Fibroblast of gingiva (primary cell): Measurements from ENCODE around the gene IRX4.

Source experiments
- DNase-seq: peaks from one replicate; pipeline ENCODE4 v3.0.0-alpha.2; 2011; ENCODE audit warnings: low read depth

IRX4 gene

DNA sequence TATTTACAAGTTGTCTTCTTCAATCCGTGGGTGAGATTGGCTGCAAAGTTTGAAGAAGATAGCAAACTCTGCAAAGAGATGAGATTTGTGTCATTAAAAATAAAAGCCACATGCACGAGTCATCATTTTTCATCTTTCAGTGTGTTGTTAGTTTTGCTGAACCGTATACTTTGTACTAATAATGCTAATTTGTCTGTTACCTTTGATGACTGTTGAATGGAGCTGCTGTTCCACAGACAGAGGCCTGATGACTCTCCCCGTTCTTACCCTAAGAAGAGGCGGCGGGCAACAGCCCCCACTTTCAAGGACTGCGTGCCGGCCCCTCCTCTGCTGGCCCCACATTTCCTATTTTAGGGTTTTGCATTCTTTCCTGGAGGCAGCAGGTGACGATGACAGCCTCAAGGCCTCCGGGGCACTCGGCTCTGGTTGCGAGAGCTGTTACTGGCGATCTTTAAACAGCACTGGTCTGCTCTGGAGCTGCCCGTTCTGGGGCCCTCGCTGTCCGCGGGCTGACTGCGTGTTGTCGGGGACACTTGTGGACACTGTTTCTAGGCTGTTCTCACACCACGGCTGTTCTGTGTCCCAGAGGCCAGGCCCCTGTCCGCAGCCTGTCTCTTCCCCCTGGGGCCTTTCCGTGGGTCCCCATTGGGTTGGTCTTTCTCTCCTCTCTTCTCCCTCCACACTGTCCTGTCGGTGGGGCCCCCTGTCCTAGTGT lies 46.4 kb downstream of the IRX4 start:
- no peak for DNase-seq

DNA sequence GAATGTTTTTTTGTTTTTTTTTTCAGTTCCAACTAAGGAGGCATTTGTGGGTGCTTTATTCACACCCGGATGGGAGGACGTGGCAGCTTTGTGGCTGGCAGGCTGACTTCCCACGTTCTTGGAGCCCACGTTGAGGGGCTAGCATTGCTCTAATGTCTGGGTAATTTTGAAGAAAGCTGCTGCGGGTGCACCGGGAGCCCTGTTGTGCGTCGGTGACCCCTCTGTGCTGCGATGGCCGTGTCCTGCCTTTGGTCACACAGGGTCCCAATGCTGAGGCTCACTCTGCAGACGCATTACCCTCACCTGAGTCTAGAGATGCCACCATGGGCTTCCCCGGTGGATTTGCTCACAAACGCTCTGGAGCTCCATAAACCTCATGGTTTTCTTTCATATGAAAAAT lies 47.3 kb downstream of the IRX4 start:
- no peak for DNase-seq

GRCh38 chr5:1834721-1835429 lies 47.9 kb downstream of the IRX4 start:
- no peak for DNase-seq

DNA sequence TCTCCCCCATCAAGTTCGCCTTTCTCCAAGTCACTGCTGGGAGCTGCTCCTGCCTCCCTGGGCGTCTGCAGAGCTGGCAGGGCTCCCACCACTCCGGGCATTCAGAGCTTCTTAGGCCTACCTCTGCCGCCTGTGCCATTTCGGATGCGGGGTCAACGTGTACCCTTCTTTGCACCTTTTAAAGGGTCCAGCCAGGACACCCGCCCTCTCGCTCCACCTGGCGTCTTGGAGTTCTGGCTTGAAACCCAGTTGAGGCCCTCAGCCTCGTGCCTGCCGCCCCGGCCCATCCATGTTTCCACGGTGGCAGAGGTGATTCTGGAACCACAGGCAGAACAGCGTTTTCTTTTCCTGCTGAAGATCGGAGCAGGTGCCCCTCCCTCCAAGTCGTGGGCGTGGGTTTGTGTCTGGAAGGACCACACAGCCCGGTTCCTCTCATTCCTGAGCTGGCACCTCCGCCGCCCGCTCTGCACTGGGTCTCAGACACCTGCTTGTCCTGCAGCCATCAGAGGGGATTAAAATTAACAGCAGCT lies 48.6 kb downstream of the IRX4 start:
- no peak for DNase-seq

DNA sequence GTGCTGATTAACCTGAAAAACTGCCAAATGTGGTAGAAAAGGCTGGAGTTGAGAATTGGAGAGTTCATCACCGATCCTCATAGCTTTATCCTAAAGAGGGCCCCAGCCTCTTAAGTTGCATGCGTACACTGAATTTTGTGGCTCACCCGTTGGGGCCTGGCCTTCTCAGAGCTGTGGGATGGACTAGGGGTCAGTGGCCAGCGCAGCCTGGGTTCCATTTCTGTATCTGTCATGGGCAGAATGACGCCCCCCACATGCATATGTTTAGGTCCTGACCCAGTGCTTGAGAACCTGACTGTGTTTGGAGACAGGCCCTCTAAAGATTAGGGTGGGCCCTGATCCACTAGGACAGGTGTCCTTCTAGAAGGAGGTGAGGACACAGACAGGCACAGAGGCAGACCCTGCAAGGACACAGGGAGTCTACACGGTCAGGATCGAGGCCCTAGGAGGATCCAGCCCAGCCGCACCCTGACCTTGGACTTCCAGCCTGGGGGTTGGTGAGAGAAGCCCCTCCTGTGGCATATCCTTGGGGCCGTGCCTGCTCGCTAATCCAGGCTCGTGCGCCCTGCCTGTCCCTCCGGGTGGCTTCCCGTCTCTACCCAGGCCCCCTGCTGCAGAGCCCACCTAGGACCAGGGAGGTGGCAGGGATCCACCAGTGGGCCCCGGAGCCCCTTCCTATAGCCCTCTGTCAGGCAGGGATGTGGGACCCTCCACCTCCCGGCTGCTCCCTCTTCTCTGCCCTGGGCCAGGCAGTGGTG lies 49.3 kb downstream of the IRX4 start:
- DNase-seq = no peak

DNA sequence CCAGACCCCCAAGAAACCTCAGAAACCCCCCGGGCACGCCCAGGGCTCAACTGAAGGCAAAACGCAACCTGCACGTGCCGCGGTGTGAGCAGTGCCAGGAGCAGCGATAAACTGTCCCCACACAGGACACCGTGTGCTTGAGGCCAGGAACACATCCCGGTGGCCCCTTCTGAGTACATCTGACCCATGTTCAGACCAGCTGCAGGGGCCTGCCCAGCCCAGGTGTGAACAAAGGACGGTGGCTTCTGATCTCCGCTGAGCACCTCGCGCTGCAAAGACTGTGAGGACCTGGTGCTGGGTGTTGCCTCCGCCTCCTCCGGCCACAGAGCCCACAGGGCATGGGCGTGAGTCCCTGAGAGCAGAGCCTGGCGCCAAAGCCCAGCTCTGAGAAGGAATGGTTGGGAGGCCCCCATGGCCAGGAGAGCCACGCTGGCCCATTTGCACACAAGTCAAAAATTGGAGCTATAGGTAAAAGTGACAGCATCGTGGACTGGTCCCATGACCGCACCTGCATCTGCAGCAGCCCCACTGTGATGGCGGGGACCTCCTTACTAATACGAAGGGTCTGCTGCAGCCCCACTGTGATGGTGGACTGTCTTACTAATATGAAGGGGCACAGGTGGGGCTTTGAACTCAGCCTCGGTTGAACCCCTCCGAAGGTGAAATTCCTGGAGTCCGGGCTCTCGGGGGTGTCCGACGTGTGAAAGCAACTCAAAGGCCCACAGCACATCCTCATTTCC lies 50.0 kb downstream of the IRX4 start:
- DNase-seq = no peak

DNA sequence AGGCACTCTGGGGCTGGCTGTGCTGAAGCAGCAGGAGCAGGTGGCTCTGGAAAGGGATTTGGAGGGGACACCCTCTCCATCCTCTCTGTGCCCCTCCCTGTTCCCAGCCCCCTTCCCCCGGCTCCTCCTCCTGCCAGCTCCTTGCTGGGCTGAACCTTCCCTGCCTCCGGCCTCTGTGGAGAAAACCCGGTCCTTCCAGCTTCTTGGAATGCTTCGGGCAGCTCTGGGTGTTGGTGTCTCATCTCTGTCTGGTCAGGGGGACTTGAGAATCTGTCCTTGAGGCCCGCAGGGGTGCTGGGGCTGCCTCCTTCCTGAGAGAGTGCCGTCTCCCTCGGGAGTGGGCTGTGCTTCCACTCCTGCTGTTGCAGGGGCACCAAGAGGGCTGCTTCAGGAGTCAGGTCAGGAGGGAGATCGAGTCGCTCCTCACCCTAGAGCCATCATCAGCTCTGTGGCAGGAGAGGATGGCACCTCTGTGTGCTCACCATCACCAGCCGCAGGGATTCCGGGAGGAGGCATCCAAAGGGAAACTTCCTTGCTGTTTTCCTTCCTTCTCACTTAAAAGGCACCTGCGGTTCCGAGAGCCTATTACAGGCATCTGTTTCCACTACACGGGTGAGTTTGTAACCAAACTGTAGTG lies 50.9 kb downstream of the IRX4 start:
- DNase-seq = no peak

- DNase-seq = no peak
Measured at GRCh38 chr5:1831257-1831656, 51.5 kb downstream of the IRX4 start.

DNA sequence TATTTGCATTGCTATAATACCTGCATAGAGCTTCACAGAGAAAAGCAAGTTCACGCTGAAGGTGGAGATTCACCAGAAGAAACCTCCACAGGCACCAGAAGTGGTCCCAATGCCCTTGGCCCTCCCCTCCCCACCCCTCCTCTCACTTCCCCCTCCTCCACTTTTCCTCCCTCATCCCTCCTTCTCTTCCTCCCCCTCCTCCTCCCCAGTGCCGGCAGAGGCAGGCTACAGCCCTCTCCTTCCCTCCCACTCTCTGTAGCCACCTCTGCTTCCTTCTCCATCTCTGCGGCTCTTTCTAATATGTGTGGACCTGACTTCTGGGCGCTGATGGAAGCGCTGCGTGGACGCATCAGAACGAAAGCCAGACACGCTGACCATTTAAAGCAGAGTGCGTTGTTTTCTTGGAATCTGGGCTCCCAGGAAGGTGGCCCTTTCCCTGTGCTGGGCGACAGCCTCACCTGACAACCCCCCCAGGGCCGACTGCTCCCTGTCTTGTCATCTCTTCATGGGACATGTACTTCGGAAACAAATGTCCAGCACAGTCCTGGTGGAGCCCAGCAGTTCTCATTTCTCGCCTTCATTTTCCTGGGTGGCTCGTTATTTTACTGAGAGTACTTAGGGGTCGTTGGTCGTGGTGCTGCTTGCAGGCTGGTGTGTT lies 52.0 kb downstream of the IRX4 start:
- DNase-seq = no peak

GRCh38 chr5:1827886-1828397 lies 54.8 kb downstream of the IRX4 start:
- DNase-seq = no peak
